SJCRH30 (cell line): ENCODE results near the gene PCLO. TPM values are rescaled to one million over a fixed set of nuclear protein-coding genes. Genes with fewer than 3 reads are reported as not detected.

Source experiments
- DNase-seq, 2 experiments: peaks; one replicate each; pipeline ENCODE4 v3.0.0-alpha.2; 2015 to 2020
- H3K27ac ChIP-seq: fragments of 250-450 bp; sonication (Bioruptor Pico); 2 replicates; pipeline ENCODE4 v1.5.1; 2020; ENCODE audit warnings: mild to moderate bottlenecking, moderate library complexity
- H3K27me3 ChIP-seq: fragments of 250-450 bp; sonication (Bioruptor Pico); 2 replicates; pipeline ENCODE4 v1.5.1; 2020; ENCODE audit warnings: mild to moderate bottlenecking, moderate library complexity
- H3K36me3 ChIP-seq: fragments of 250-450 bp; sonication (Bioruptor Pico); 2 replicates; pipeline ENCODE4 v1.5.1; 2020; ENCODE audit warnings: mild to moderate bottlenecking, moderate library complexity
- H3K4me1 ChIP-seq: fragments of 250-450 bp; sonication (Bioruptor Pico); 2 replicates; pipeline ENCODE4 v1.5.1; 2020; ENCODE audit warnings: mild to moderate bottlenecking, moderate library complexity
- H3K4me3 ChIP-seq: fragments of 250-450 bp; sonication (Bioruptor Pico); 2 replicates; pipeline ENCODE4 v1.5.1; 2020; ENCODE audit warnings: mild to moderate bottlenecking, moderate library complexity
- H3K9me3 ChIP-seq: fragments of 250-450 bp; sonication (Bioruptor Pico); replicated peaks from 2 replicates; pipeline ENCODE4 v1.5.1; 2020; ENCODE audit warnings: mild to moderate bottlenecking, moderate library complexity
- total RNA-seq: library from RNA; depleted of rRNA; stranded (reverse); fragments of >200 nt; shearing (Covaris generic); gene quantifications from 2 replicates; pipeline ENCODE4 v1.2.3, GENCODE V29; 2014

The PCLO gene
- total RNA-seq, 1 experiment from 2014 or later, result 4.2 TPM

DNA sequence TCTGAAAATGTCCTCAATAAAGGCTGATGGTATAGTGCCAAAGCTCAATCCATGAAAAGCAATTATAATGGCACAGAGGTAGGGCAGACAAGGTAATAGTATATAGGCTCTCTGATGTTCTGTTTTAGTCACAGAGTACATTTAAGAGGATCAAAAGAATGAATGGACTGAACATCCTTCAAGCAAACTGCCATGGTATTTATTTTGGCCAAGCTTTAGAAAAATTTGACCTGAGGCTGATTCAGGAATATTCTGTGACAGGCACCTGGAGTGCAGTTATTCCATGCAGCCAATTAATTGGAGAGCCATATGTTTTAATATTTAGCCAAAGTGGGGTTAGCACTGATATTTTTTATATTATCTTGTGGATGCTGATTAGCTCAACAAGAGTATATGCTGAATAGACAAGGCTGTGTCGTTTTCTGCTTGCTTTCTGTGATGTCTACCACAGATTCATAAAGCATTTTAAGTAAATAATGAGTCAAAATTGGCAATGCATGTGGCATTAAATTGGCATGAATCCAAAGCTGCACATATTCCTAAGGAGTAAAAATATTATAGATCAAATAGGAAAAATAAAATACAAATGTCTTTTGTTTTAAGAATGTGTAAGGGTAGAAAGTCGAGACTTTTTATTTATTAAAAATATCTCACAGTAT, 177.4 kb downstream of the PCLO start:
- Histone ChIP-seq H3K36me3 (no peaks in the 10 kb centered on the region), H3K4me3 (no peak overlapping the region), H3K4me1 (no peaks in the 10 kb centered on the region), H3K27ac (no peak overlapping the region), H3K9me3 (no peaks in the 10 kb centered on the region), H3K27me3 (no peaks in the 10 kb centered on the region)
- no peak for DNase-seq

- H3K27ac ChIP-seq, result no peak overlapping the region
- H3K9me3 ChIP-seq, result no peaks in the 10 kb centered on the region
- no peak overlapping the region for H3K4me3 ChIP-seq
- DNase-seq, result no peak
- no peaks in the 10 kb centered on the region for H3K27me3 ChIP-seq
- H3K36me3 ChIP-seq, result no peaks in the 10 kb centered on the region
- H3K4me1 ChIP-seq, result no peaks in the 10 kb centered on the region
Observed at GRCh38 chr7:82980130-82980788, 182.4 kb downstream of the PCLO start.

GRCh38 chr7:82975811-82976468, 186.7 kb downstream of the PCLO start:
- no peaks in the 10 kb centered on the region for H3K36me3 ChIP-seq
- no peaks in the 10 kb centered on the region for H3K4me1 ChIP-seq
- H3K9me3 ChIP-seq, result no peaks in the 10 kb centered on the region
- no peaks in the 10 kb centered on the region for H3K27me3 ChIP-seq
- H3K4me3 ChIP-seq, result no peak overlapping the region
- DNase-seq, result no peak
- H3K27ac ChIP-seq, result no peak overlapping the region

DNA sequence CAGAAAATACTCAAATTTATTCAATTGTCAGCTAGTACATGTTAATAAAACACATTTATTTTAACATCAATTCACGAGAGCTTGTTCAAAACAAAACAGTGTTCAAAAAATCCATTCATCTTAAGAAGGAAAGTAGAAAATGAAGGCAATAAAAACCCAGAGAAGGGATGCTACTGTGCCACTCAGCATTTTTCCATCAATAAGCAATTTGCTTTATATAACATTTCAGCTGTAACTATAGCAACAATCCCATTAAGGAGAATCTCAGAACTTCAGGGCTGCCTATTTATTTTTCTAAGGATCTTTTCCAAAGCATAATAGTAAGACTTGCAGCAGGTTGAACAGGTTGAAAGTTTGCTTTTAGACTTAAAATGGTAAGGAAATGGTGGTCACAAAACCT, 190.5 kb downstream of the PCLO start:
- no peak for DNase-seq
- no peaks in the 10 kb centered on the region for H3K4me1 ChIP-seq
- no peak overlapping the region for H3K4me3 ChIP-seq
- H3K27ac ChIP-seq, result no peak overlapping the region
- no peaks in the 10 kb centered on the region for H3K36me3 ChIP-seq
- H3K27me3 ChIP-seq, result no peaks in the 10 kb centered on the region
- no peaks in the 10 kb centered on the region for H3K9me3 ChIP-seq

DNA sequence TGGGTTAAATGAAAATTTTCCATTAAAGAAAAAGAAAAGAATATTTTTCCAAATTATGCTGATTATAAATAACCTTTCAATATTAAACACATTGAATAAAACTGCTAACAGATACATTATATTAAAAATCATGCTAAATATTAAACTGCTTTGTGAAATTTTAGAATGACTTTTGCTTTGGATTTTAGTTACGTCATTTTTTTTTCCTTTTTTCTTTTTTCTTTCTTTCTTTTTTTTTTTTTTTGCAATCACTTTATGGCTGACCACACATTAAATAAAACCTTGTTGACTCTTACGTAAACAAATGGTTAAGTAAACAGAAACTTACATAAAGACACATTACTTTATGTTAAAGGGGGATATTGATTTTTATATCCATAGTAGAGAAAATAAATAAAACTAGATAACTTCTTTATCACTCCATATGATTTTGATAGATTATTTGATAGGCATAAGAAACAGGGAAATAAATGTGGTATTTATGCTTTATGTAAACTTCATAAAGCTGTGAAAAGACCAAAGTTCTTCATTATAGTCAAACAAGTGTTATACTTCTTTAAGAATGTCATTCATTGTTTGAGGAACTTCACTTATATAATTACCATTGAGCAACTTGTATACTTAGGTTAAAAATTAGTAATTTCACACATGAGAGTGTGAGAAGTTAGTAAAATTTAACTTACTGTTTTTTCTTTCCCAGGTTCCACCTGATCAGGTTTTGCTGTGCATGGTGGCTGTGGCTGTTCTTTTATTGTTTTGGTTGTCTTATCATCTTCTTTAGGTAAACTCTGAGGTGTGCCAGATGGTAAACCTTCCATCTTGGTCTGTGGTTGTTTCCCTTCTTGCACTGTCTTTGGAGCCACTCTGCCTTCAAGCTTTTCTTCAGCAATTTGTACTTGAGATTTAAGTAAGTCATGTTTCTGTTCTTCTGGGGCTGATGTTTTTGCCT, 197.3 kb downstream of the PCLO start:
- Histone ChIP-seq H3K4me1 (no peaks in the 10 kb centered on the region), H3K4me3 (no peak overlapping the region), H3K27me3 (no peaks in the 10 kb centered on the region), H3K9me3 (no peaks in the 10 kb centered on the region), H3K36me3 (no peaks in the 10 kb centered on the region), H3K27ac (no peak overlapping the region)
- DNase-seq, result no peak

DNA sequence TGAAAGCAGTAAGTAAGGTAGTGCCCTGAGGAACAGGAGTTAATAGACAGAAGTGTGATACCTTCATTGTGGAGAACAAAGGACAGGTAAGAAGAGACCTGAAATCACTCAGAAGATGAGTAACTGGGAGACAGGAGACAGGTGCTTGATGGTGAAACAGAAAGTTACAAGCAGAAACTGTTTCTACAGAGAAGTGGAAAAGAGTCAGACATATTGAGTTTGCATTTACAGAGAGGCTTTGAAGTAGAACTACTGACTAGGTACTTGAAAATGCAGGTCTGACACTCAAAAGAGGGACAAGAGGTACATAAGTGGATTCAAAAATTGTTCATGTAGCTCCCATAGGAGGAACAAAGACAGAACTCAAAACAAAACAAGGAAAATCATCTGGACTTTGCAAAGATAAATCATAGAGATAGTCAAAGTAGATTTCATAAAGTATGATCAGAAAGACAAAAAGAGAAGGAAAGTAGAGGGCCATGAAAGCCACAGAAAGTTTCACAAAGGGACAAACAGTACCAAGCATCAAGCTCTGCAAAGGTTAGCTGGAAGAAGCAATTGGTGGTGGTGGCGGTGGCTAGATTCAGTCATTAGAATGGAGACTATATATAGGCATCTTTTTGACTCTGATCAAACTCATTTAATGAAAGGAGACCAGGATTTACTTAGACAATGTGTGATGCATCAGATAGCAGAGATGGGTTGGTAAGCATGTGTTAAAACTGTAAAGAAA, 198.4 kb downstream of the PCLO start:
- Histone ChIP-seq H3K4me3 (no peak overlapping the region), H3K4me1 (no peaks in the 10 kb centered on the region), H3K27ac (no peak overlapping the region), H3K36me3 (no peaks in the 10 kb centered on the region), H3K9me3 (no peaks in the 10 kb centered on the region), H3K27me3 (no peaks in the 10 kb centered on the region)
- DNase-seq, result no peak

GRCh38 chr7:82961240-82961639, 201.4 kb downstream of the PCLO start:
- DNase-seq, result no peak
- no peaks in the 10 kb centered on the region for H3K36me3 ChIP-seq
- H3K4me1 ChIP-seq, result no peaks in the 10 kb centered on the region
- no peaks in the 10 kb centered on the region for H3K27me3 ChIP-seq
- no peak overlapping the region for H3K27ac ChIP-seq
- no peak overlapping the region for H3K4me3 ChIP-seq
- no peaks in the 10 kb centered on the region for H3K9me3 ChIP-seq

DNA sequence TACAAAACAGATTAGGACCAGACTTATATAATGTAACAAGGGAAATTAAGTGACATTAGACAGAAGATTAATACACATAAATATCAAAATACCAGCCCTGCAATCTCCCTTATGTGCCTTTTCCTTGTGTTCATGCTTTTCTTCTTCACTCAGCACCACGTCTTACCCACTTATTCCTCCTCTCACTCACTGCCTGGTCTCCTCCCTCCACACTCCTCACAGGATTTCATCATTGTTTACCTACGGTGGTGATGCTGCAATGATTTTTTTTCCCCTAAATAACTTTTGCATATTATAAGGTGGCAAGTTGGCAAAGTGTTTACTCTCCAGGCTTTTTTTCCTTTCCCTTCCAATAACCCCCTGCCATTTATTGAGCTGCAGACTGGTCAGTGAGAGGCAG, 203.2 kb downstream of the PCLO start:
- DNase-seq, result no peak
- Histone ChIP-seq H3K27me3 (no peaks in the 10 kb centered on the region), H3K4me1 (no peaks in the 10 kb centered on the region), H3K4me3 (no peak overlapping the region), H3K36me3 (no peaks in the 10 kb centered on the region), H3K27ac (no peak overlapping the region), H3K9me3 (no peaks in the 10 kb centered on the region)

- Histone ChIP-seq H3K4me1 (no peaks in the 10 kb centered on the region), H3K4me3 (no peak overlapping the region), H3K27me3 (no peaks in the 10 kb centered on the region), H3K27ac (no peak overlapping the region), H3K36me3 (no peaks in the 10 kb centered on the region), H3K9me3 (no peaks in the 10 kb centered on the region)
- no peak for DNase-seq
Observed at GRCh38 chr7:82957521-82957920, 205.2 kb downstream of the PCLO start.

DNA sequence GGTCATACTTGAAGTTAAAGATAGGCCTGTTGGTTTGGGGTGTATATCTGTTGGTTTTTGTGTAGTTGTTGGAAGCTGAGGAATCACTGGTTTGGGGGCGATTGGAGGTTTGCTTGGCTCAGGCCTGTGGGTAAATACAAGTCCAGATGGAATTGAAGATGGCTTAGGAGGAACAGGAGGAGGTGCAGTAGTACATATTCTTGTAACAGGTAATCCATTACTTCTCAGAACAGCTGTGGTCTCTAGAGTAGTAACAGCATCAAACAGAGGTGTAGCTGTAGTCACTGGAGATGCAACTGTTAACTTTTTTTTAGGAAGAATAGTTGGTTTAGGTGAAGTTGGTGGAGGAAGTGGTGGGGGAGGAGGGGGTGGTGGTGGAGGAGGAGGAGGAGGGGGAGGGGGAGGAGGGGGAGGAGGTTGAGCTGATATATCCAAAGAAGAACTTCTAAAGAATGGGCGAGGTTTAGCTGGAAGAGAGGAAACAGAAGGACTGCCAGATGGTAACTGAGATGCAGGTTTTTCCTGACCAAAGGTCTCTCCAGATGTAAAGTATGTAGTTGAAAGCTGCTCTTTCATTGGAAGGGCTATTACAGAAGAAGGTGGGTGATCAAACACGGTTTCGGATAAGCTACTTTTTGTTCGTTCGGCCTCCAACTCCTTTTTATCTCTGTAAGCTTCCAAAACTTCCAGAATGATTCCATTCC, 209.2 kb downstream of the PCLO start:
- Histone ChIP-seq H3K36me3 (no peaks in the 10 kb centered on the region), H3K4me1 (peaks cover 14% of the 10 kb centered on the region), H3K9me3 (no peaks in the 10 kb centered on the region), H3K4me3 (no peak overlapping the region), H3K27ac (no peak overlapping the region), H3K27me3 (no peaks in the 10 kb centered on the region)
- no peak for DNase-seq

DNA sequence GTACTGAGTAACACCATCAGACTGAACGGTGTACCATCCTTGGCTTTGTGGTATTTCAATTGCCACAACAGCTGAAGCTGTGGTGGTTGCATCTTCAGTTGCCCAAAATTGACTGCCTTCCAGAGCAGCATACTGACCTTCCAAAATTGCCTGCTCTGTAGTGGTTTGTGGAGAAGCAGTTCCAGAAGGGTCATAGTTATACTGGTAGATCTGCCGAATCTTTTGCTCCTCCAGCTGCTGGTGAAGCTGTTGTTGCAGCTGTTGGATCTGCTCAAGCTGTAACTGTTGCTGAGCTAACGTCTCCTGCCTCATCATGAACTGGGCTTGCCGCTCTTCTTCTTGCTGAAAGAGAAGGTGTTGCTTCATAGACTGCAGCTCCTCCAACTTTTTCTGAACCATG, 212.2 kb downstream of the PCLO start:
- DNase-seq, result peak; percentile 84 to 90
- Histone ChIP-seq H3K4me3 (no peak overlapping the region), H3K36me3 (no peaks in the 10 kb centered on the region), H3K27ac (peak overlapping the region; percentile 55), H3K4me1 (peaks cover 14% of the 10 kb centered on the region), H3K27me3 (no peaks in the 10 kb centered on the region), H3K9me3 (no peaks in the 10 kb centered on the region)

GRCh38 chr7:82945480-82945879, 217.2 kb downstream of the PCLO start:
- Histone ChIP-seq H3K4me1 (peaks cover 8% of the 10 kb centered on the region; the same call in 1 of the 2 replicates), H3K27ac (no peak overlapping the region), H3K36me3 (no peaks in the 10 kb centered on the region), H3K4me3 (no peak overlapping the region), H3K9me3 (no peaks in the 10 kb centered on the region), H3K27me3 (no peaks in the 10 kb centered on the region)
- no peak for DNase-seq

GRCh38 chr7:82945056-82945455, 217.6 kb downstream of the PCLO start:
- no peak overlapping the region for H3K4me3 ChIP-seq
- no peaks in the 10 kb centered on the region for H3K27me3 ChIP-seq
- DNase-seq, result no peak
- no peaks in the 10 kb centered on the region for H3K36me3 ChIP-seq
- H3K27ac ChIP-seq, result no peak overlapping the region
- H3K9me3 ChIP-seq, result no peaks in the 10 kb centered on the region
- peaks cover 5% of the 10 kb centered on the region; the same call in 1 of the 2 replicates for H3K4me1 ChIP-seq

- H3K4me3 ChIP-seq, result no peak overlapping the region
- H3K4me1 ChIP-seq, result peaks cover 7% of the 10 kb centered on the region; the same call in 1 of the 2 replicates
- no peak overlapping the region for H3K27ac ChIP-seq
- H3K9me3 ChIP-seq, result no peaks in the 10 kb centered on the region
- H3K36me3 ChIP-seq, result no peaks in the 10 kb centered on the region
- no peaks in the 10 kb centered on the region for H3K27me3 ChIP-seq
- peak in 1 of 2 experiments; percentile 53 for DNase-seq
Observed at GRCh38 chr7:82932516-82932915, 230.2 kb downstream of the PCLO start.
